Colonic mucosa (tissue), 4 donors: ENCODE results near the gene AGAP1. TPM values are rescaled to one million over a fixed set of nuclear protein-coding genes. Genes with fewer than 3 reads are reported as not detected.

Source experiments
- DNase-seq: peaks from one replicate; pipeline ENCODE4 v3.0.0-alpha.2; 2020
- H3K27ac ChIP-seq: fragments of 200-600 bp; one replicate; pipeline ENCODE4 v1.8.0; 2021
- H3K27me3 ChIP-seq: fragments of 200-600 bp; one replicate; pipeline ENCODE4 v1.8.0; 2021
- H3K36me3 ChIP-seq: fragments of 200-600 bp; one replicate; pipeline ENCODE4 v1.8.0; 2021
- H3K4me1 ChIP-seq: fragments of 200-600 bp; one replicate; pipeline ENCODE4 v1.8.0; 2021; ENCODE audit warnings: mild to moderate bottlenecking
- H3K4me3 ChIP-seq: fragments of 200-600 bp; one replicate; pipeline ENCODE4 v1.8.0; 2021
- H3K9ac ChIP-seq, 2 donors: one replicate each; pipeline ENCODE4 v1.7.0; 2013; ENCODE audit warnings: control low read depth in 2 of 2, low read depth in 2 of 2, low read length in 2 of 2
- H3K9me3 ChIP-seq: fragments of 200-600 bp; one replicate; pipeline ENCODE4 v1.8.0; 2021
- intact Hi-C: fragments of 100-400 bp; cut with DNase I; formaldehyde crosslinking; loops from one replicate; pipeline ENCODE4 v1.14.1; 2022
- total RNA-seq, 2 donors: library from RNA; stranded (reverse); fragmentation: NEBNext Ultra II Directional in 1 of 2; extraction: Animal tissue kit (Norgen Biotek cat#: 25700) in 1 of 2; gene quantifications; one replicate each; pipeline ENCODE4 v1.2.1, GENCODE V29; 2021
- TF ChIP-seq, protein P1 (sequence below): fragments of 200-600 bp; IDR thresholded peaks from one replicate; pipeline ENCODE4 v1.8.0; 2022; ENCODE audit warnings: antibody characterized with exemption, mild to moderate bottlenecking
- donor health status: healthy.
- donor health status: DM: no; HTN: no; CAD: no.
- donor health status: DM: no; HTN: no; CAD: no.

The AGAP1 gene
- total RNA-seq, 2 donors from 2014 or later: 62.1 to 62.9 TPM

DNA sequence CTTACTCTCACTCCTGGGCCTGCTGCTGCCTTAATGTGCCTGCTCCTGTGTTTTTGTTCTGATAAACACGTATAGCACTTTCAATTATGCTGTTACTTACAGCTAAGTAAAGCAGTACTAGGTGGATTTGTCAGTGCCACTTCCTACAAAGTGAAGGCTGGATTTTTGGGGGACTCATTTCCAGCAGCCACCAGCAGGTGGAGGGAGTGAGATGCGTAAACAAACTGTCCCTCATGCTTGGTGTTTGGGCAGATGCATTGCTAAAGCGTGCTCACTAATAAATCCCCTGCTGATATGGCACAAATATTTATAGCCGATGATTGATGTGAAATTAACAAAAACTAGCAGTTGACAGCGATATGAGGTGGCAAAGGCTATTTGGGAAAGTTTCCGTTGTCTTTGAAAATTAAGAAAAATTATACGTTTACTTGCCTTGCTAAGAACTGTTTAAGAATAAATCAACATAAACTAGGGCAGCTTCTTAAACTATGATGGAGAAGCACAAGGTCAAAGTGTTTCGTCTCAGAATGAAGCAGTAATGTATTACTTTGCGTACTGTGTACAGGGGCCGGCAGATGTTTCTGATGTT lies 101.7 kb downstream of the AGAP1 start:
- no peak overlapping the region for H3K4me3 ChIP-seq
- no peak overlapping the region for H3K9ac ChIP-seq
- intact Hi-C loops: loop anchor here (2.0 to 5.0 kb wide), 2 partner anchors 77 to 151 kb away; no protein-coding TSS in a partner anchor
- H3K9me3 ChIP-seq: no peaks in the 10 kb centered on the region
- H3K27me3 ChIP-seq: no peaks in the 10 kb centered on the region
- H3K27ac ChIP-seq: no peak overlapping the region
- TF ChIP-seq, protein P1, sequence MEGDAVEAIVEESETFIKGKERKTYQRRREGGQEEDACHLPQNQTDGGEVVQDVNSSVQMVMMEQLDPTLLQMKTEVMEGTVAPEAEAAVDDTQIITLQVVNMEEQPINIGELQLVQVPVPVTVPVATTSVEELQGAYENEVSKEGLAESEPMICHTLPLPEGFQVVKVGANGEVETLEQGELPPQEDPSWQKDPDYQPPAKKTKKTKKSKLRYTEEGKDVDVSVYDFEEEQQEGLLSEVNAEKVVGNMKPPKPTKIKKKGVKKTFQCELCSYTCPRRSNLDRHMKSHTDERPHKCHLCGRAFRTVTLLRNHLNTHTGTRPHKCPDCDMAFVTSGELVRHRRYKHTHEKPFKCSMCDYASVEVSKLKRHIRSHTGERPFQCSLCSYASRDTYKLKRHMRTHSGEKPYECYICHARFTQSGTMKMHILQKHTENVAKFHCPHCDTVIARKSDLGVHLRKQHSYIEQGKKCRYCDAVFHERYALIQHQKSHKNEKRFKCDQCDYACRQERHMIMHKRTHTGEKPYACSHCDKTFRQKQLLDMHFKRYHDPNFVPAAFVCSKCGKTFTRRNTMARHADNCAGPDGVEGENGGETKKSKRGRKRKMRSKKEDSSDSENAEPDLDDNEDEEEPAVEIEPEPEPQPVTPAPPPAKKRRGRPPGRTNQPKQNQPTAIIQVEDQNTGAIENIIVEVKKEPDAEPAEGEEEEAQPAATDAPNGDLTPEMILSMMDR: peak; percentile 85
- H3K4me1 ChIP-seq: no peaks in the 10 kb centered on the region
- peak; percentile 78 for DNase-seq
- H3K36me3 ChIP-seq: no peaks in the 10 kb centered on the region

GRCh38 chr2:235596272-235596671 lies 102.4 kb downstream of the AGAP1 start:
- Histone ChIP-seq H3K9ac (no peak overlapping the region), H3K27ac (no peak overlapping the region), H3K9me3 (no peaks in the 10 kb centered on the region), H3K4me1 (no peaks in the 10 kb centered on the region), H3K36me3 (no peaks in the 10 kb centered on the region), H3K4me3 (no peak overlapping the region), H3K27me3 (no peaks in the 10 kb centered on the region)
- intact Hi-C loops: loop anchor here (5.0 kb wide), 1 partner anchor 76 kb away; no protein-coding TSS in a partner anchor
- TF ChIP-seq, protein P1: no peak
- no peak for DNase-seq

DNA sequence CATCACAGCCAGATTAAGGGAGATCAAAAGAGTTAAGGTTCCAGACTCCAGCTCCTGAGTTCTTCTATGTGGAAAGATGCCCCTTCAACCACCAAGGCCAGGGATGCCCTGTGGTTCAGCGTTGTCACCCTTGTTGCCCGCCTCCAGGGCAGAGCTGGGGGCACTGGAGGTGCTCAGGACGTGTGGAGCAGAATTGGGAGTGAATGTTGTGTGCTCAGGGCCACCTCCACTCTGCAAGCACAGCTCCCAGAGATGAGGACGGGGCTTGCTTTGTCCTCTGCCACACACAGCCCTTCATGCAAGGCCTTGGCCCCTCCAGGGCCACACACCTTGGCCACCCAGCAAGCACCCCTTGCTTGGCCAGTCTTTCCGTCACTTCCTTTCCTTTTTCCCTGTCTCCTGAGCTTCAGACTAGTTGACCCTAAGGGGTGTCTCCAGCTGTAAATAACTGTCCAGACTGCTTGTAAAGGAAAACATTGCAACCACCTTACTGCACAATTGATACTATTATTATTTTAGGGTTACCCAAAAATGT lies 103.3 kb downstream of the AGAP1 start:
- DNase-seq: no peak
- Histone ChIP-seq H3K36me3 (no peaks in the 10 kb centered on the region), H3K9ac (no peak overlapping the region), H3K9me3 (no peaks in the 10 kb centered on the region), H3K4me3 (no peak overlapping the region), H3K27ac (no peak overlapping the region), H3K27me3 (no peaks in the 10 kb centered on the region), H3K4me1 (no peaks in the 10 kb centered on the region)
- TF ChIP-seq, protein P1: no peak
- intact Hi-C loops: loop anchor here (5.0 kb wide), 1 partner anchor 75 kb away; no protein-coding TSS in a partner anchor

DNA sequence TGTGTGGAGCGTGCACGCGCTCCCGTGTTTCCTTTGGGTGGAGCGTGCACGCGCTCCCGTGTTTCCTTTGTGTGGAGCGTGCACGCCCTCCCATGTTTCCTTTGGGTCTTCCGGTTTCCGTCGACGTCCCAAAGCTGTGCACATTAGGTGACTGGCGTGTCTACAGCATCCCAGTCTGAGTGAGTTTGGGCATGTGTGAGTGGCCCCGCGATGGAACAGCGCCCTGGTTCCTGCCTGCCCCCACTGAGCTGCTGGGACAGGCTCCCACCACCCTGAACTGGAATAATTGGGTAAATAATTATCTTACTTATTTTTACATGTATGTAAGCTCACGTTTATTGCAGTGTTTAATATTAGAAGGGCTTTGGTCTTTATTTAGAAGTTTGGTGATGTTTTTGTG lies 104.2 kb downstream of the AGAP1 start:
- Histone ChIP-seq H3K9me3 (no peaks in the 10 kb centered on the region), H3K27ac (no peak overlapping the region), H3K36me3 (no peaks in the 10 kb centered on the region), H3K27me3 (no peaks in the 10 kb centered on the region), H3K9ac (no peak overlapping the region), H3K4me1 (no peaks in the 10 kb centered on the region), H3K4me3 (no peak overlapping the region)
- DNase-seq: no peak
- TF ChIP-seq, protein P1: no peak
- intact Hi-C loops: loop anchor here (5.0 kb wide), 1 partner anchor 74 kb away; no protein-coding TSS in a partner anchor

DNA sequence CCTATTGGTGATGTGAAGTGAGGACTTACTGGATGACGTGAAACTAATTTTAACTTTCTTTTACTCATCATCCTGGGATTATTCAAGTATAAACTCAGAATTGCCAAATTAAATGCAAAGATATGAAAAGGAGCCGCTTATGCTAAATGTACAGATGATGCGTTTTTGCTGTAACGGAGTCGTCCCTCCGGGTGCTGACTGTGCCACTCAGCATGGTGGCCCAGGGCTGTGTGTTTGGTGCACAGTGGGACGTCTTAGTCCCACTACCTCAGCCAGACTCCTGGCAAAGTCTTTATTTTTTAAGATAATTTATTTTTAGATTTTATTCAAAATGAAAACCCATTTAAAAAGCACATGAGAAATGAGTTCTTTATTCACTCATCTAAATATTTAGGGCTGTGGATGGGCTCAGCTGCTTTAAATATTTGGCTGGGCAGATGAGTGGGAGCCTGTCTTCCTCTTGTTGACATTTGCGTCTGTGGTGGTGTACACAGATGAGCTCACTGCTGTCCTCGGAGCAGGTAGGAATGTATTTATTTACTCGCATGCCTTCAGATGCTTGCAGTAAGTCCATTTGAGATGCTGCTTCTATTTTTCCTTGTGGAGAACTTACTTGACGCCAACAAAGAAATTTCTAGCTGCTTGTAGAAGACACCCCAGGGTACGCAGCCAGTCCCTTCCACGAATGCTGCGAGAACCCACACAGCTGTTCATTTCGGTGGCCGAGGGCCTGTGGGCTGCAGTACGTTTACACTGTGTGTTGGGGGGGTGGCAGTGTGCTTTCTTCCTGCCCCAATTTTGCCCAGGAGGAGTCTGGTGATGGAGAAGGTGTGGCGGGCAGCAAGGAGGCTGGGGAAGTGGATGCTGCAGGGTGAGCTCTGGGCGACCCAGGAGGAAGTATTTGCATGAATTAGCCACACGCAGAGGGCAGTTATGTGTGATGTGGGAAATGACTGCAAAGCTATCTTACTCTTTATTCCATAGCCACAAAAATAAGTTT lies 105.0 kb downstream of the AGAP1 start:
- Histone ChIP-seq H3K27me3 (no peaks in the 10 kb centered on the region), H3K4me3 (no peak overlapping the region), H3K9ac (no peak overlapping the region), H3K36me3 (no peaks in the 10 kb centered on the region), H3K27ac (no peak overlapping the region), H3K9me3 (no peaks in the 10 kb centered on the region), H3K4me1 (no peaks in the 10 kb centered on the region)
- intact Hi-C loops: loop anchor here (5.0 kb wide), 1 partner anchor 73 kb away; no protein-coding TSS in a partner anchor
- TF ChIP-seq, protein P1: no peak
- DNase-seq: no peak
